Muscle layer of colon (tissue), 2 donors: ENCODE measurements around the gene PKLR.
A peak's percentile ranks its signal among the peaks of the same experiment; 100 is the strongest.
"Not testable (repeated sequence)": the region's sequence is repeated elsewhere in the genome, so short reads cannot be mapped to it uniquely, and the experiment has no call there.

Source experiments
- H3K27ac ChIP-seq: one replicate; pipeline ENCODE4 v1.7.0; 2013; ENCODE audit warnings: low read depth, mild to moderate bottlenecking, low read length, moderate library complexity
- H3K27me3 ChIP-seq, 2 donors: one replicate each; pipeline ENCODE4 v1.7.0; 2013; ENCODE audit warnings: low read length in 2 of 2, mild to moderate bottlenecking in 2 of 2; ENCODE audit not compliant: insufficient read depth in 2 of 2, control insufficient read depth in 1 of 2
- H3K36me3 ChIP-seq: one replicate; pipeline ENCODE4 v1.7.0; 2013; ENCODE audit warnings: mild to moderate bottlenecking, low read length; ENCODE audit not compliant: insufficient read depth
- H3K4me1 ChIP-seq: one replicate; pipeline ENCODE4 v1.7.0; 2013; ENCODE audit warnings: mild to moderate bottlenecking, low read length; ENCODE audit not compliant: insufficient read depth
- H3K4me3 ChIP-seq, 2 donors: one replicate each; pipeline ENCODE4 v1.7.0; 2013; ENCODE audit warnings: low read length in 2 of 2, low read depth in 1 of 2, mild to moderate bottlenecking in 1 of 2, moderate library complexity in 1 of 2
- H3K9ac ChIP-seq: one replicate; pipeline ENCODE4 v1.7.0; 2013; ENCODE audit warnings: low read length
- H3K9me3 ChIP-seq: one replicate; pipeline ENCODE4 v1.7.0; 2013; ENCODE audit warnings: mild to moderate bottlenecking, low read length
- donor health status: abdominal sarcoma.
- donor health status: Adenocarcinoma of cecum.

PKLR gene

DNA sequence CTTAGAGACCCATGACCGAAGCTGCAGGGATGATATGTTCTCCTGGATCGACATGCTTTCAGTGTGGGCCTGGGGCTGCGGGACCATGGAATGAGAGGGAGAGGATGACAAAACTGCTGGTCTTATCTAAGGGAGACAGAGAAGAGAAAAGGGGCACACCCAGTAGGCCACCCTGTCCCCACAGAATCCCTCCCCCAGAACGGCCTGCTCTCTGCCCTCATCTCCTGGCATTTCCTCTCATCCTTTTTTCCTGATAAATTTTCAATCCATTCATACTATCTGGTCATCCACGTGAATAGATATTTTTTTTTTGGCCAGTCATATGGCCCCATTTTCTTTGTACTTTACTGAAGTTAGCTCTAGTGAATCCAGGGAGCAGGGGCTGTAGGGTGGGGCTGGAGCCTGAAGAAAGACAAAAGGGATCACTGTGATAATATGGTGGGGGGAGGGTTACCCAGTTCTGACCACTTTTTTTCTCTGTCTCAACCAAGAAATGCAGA is at the start of gene PKLR:
PKLR (minus strand) TSS at position 97 of the 500 bp plus-strand sequence; CDS start at position 54, 43 bp downstream.
- Histone ChIP-seq H3K4me1 (no peaks in the 10 kb centered on the region), H3K9ac (no peak within 1 kb of the TSS), H3K27me3 (peaks cover 0 to 10% of the 10 kb centered on the region in 2 donors), H3K36me3 (no peaks in the 10 kb centered on the region), H3K9me3 (no peaks in the 10 kb centered on the region), H3K27ac (no peak within 1 kb of the TSS), H3K4me3 (no peak within 1 kb of the TSS)

DNA sequence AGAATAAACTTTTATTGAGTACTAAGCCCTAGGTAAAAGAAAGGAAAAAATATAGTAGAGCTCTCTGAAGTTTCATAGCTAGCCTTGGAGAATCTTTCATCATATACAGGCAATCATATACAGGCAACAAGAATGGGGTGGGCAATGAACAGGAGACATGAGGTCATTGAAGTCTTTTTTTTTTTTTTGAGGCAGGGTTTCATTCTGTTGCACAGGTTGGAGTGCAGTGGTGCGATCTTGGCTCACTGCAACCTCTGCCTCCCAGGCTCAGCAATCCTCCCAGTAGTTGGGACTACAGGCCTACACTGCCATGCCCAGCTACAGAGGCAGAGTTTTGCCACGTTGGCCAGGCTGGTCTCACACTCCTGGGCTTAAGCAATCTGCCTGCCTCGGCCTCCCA is 41.6 kb upstream of the PKLR start:
- Histone ChIP-seq H3K4me3 (no peak overlapping the region), H3K27me3 (no peaks in the 10 kb centered on the region), H3K9me3 (no peaks in the 10 kb centered on the region), H3K4me1 (no peaks in the 10 kb centered on the region), H3K27ac (no peak overlapping the region), H3K9ac (no peak overlapping the region), H3K36me3 (peaks cover 74% of the 10 kb centered on the region)

DNA sequence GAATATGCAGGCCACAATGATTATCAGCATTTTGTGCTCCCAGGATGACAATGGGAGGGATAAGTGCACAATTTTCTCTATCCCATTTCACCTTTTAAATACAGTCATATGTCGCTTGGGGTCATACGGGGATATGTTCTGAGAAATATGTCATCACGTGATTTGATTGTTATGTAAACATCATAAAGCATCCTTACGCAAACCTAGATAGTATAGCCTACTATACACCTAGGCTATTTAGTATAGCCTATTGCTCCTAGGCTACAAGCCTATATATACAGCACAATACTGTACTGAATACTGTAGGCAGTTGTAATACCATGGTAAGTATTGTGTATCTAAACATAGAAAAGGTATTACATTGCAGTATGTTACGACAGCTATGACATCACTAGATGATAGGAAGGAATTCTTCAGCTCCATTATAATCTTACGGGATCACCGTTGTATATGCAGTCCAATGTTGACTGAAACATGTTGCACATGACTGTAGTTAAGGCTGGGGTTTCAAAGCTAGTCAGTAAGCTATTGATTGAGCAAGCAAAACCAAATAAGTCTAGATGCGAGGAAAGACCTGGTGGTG is 38.4 kb upstream of the PKLR start:
- no peak overlapping the region for H3K27ac ChIP-seq
- no peaks in the 10 kb centered on the region for H3K4me1 ChIP-seq
- H3K36me3 ChIP-seq, result peaks cover 64% of the 10 kb centered on the region

DNA sequence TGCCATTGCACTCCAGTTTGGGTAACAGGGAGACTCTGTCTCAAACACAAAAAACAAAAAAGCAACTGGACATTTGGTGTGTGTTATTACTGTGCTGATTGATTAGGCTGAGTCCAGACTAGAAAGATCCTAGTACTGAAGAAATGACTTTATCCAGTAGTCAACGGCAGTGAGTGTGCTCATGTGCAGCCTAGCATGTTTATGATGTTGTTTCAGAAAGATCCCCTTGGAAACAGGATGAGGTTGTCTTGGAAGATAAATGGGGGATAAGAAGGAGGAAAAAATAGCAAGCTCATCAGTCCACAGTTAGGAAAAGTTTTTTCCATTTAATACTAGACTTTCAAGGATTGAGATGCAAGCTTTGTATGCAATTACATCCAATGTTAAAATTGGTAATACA is 33.7 kb upstream of the PKLR start:
- H3K27me3 ChIP-seq, result no peaks in the 10 kb centered on the region
- H3K9me3 ChIP-seq, result no peaks in the 10 kb centered on the region
- H3K36me3 ChIP-seq, result peaks cover 50% of the 10 kb centered on the region
- H3K4me3 ChIP-seq, result no peak overlapping the region
- no peak overlapping the region for H3K9ac ChIP-seq
- no peaks in the 10 kb centered on the region for H3K4me1 ChIP-seq
- H3K27ac ChIP-seq, result no peak overlapping the region

More for the DNA sequence above, 38.4 kb upstream of the PKLR start:
- Histone ChIP-seq H3K4me3 (no peak overlapping the region), H3K9me3 (no peaks in the 10 kb centered on the region), H3K27me3 (no peaks in the 10 kb centered on the region), H3K9ac (no peak overlapping the region)

DNA sequence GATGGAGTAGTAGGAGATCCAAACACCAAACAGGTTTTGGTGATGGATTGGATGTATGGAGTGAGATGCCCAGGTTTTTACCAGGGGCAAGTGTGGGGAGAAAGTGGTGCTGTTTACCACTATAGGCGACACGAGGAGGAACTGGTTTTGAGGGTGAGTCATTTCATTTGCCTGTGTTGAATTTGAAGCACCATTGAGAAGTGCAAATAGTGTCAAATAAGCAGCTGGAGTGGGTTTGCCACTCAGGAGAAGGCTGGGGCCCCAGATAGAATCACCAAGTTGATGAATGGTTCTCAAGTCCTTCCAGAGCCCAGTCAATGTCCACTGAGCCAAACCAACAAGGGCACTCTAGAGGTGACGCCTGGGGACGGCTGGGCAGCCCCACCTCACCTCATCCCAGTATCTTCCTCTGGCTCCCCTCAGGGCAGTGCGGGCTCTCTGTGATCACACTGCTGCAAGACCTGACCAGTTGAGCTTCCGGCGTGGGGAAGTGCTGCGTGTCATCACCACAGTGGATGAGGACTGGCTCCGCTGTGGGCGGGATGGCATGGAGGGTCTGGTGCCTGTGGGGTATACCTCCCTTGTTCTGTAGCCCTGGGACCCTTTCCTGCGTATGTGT is 28.9 kb upstream of the PKLR start:
- H3K27ac ChIP-seq, result no peak overlapping the region
- H3K36me3 ChIP-seq, result peaks cover 41% of the 10 kb centered on the region
- H3K9me3 ChIP-seq, result no peaks in the 10 kb centered on the region
- H3K4me1 ChIP-seq, result peaks cover 10% of the 10 kb centered on the region
- H3K9ac ChIP-seq, result no peak overlapping the region
- no peaks in the 10 kb centered on the region for H3K27me3 ChIP-seq
- H3K4me3 ChIP-seq, result no peak overlapping the region

DNA sequence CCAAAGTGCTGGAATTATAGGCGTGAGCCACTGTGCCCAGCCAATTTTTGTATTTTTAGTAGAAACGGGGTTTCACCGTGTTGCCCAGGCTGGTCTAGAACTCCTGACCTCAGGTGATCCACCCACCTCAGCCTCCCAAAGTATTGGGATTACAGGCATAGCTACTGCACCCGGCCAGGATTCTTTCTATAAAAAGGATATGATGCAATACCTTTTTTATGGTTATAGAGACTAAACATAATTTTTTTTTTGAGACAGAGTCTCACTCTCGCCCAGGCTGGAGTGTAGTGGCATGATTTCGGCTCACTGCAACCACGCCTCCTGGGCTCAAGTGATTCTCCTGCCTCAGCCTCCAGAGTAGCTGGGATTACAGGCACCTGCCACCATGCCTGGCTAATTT is 27.6 kb upstream of the PKLR start:
- H3K4me3 ChIP-seq, H3K27ac ChIP-seq, H3K27me3 ChIP-seq, H3K9me3 ChIP-seq, H3K9ac ChIP-seq: not testable (repeated sequence)
- Histone ChIP-seq H3K4me1 (peaks cover 11% of the 10 kb centered on the region), H3K36me3 (peaks cover 41% of the 10 kb centered on the region)

DNA sequence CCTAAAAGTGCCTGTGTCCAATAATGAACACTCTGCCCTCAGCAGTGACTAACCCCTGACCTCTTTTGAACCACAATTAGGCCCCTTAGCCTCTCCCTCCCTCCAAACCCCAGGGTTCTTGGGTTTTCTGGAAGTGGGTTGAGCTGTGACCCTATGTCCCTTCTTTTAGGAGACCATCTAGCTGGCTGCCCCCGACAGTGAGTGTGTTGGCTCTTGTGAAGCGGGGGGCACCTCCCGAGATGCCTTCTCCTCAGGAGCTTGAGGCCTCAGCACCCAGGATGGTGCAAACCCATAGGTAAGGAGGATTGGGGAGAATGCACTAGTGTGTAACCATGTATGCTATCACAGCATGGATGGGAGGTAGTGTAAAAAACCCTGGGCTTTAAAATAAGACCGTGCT is 26.7 kb upstream of the PKLR start:
- no peaks in the 10 kb centered on the region for H3K27me3 ChIP-seq
- H3K4me3 ChIP-seq, result no peak overlapping the region
- no peaks in the 10 kb centered on the region for H3K9me3 ChIP-seq
- peaks cover 11% of the 10 kb centered on the region for H3K4me1 ChIP-seq
- H3K9ac ChIP-seq, result no peak overlapping the region
- no peak overlapping the region for H3K27ac ChIP-seq
- H3K36me3 ChIP-seq, result peaks cover 41% of the 10 kb centered on the region

DNA sequence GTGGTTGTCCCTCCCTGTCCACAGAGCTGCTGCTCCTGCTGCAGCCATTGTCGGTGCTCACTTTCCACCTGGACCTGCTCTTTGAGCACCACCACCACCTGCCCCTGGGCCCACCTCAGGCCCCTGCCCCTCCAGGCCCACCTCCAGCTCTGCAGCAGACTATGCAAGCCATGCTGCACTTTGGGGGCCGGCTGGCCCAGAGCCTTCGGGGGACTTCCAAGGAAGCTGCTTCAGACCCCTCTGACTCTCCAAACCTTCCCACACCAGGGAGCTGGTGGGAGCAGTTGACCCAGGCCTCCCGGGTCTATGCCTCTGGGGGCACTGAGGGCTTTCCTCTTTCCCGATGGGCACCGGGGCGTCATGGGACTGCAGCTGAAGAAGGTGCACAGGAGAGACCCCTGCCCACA is 25.4 kb upstream of the PKLR start:
- Histone ChIP-seq H3K27ac (no peak overlapping the region), H3K4me1 (peaks cover 18% of the 10 kb centered on the region), H3K27me3 (no peaks in the 10 kb centered on the region)

DNA sequence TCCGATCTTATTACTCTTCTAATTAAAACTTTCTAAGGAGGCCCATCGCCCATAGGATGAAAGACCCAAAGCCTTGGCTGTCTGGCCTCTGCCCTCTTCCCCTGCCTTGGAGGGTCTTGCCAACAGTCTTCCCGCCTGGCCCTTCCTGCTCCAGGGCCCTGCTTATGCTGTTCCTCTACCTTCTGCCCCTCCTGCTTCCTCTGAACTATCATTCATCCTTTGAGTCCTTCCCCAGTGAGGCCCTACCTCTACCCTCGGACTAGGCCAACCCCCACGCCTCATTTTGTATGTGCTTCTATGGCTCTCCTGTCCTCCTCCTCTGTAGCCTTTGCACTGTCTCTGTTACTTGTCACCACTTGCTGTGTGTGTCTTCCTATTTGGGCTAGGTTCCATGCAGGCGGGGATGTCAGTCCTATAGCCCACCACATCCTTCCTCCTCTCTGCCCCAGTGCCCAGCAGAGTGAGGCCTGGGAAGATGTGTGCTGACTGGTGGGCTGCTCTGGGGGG is 24.8 kb upstream of the PKLR start:
- H3K4me3 ChIP-seq, result peak overlapping the region in 1 of 2 donors; percentile 14
- peaks cover 22% of the 10 kb centered on the region for H3K4me1 ChIP-seq
- no peaks in the 10 kb centered on the region for H3K27me3 ChIP-seq
- no peak overlapping the region for H3K9ac ChIP-seq
- no peaks in the 10 kb centered on the region for H3K9me3 ChIP-seq
- H3K36me3 ChIP-seq, result peaks cover 36% of the 10 kb centered on the region
- H3K27ac ChIP-seq, result peak overlapping the region; percentile 14

More for the DNA sequence above, 25.4 kb upstream of the PKLR start:
- Histone ChIP-seq H3K4me3 (no peak overlapping the region), H3K9ac (no peak overlapping the region), H3K9me3 (no peaks in the 10 kb centered on the region), H3K36me3 (peaks cover 41% of the 10 kb centered on the region)

DNA sequence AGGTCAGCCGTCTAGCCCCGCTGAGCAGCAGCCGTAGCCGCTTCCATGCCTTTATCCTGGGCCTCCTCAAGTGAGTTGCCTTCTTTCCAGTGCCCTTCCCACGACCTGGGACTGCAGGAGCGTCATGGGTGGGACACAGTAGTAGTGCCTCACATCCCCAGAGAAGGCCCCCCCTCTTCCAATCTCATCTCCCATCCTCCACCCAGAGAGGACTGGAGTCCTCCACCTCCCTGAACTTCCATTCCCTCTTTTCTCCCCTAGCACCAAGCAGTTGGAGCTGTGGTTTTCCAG is 24.3 kb upstream of the PKLR start:
- no peaks in the 10 kb centered on the region for H3K9me3 ChIP-seq
- H3K4me1 ChIP-seq, result peaks cover 22% of the 10 kb centered on the region
- peak overlapping the region; percentile 71 for H3K9ac ChIP-seq
- peak overlapping the region in 1 of 2 donors; percentile 57 for H3K4me3 ChIP-seq
- no peaks in the 10 kb centered on the region for H3K27me3 ChIP-seq
- peak overlapping the region; percentile 14 for H3K27ac ChIP-seq
- H3K36me3 ChIP-seq, result peaks cover 30% of the 10 kb centered on the region

DNA sequence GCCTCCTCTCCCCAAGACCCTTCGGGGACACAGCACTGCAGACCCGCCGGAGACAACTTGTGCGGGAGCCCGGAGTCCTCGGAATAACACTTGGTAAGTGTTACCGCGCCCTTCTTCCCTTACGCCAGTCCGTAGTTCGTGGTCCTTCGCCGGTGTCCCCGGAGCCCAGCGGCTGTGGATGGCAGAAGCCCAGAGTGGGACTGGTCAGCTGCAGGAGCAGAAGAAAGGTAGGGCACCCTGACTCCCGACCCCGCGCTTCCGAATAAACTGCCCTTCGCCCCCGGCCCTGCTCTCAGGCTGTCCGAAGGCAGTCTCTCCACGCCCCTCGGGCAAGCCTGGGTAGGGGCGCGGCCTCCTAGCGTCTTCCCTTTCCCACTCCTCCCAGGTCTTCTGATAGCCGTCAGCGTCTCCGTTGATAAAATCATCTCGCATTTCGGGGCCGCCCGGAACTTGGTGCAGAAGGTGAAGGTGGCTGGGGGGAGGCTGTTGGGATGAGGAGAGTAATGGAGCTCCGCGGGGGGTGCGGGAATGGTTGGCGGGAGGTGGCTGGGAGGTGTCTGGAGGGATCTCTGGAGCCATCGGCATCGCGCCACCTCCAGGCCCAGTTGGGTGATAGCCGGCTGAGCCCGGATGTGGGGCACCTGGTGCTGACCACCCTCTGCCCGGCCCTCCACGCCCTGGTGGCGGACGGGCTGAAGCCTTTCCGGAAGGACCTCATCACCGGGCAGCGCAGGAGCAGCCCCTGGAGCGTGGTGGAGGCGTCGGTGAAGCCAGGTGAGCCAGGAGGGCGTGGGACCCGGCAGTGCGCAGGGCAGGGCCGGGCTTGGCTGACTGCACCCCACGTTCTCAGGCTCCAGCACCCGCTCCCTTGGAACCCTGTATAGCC is 23.7 kb upstream of the PKLR start:
- H3K4me3 ChIP-seq, result peak overlapping the region; percentile 57 to 95
- H3K36me3 ChIP-seq, result peaks cover 25% of the 10 kb centered on the region
- H3K27ac ChIP-seq, result peak overlapping the region; percentile 98
- H3K27me3 ChIP-seq, result no peaks in the 10 kb centered on the region
- H3K4me1 ChIP-seq, result peaks cover 22% of the 10 kb centered on the region
- H3K9me3 ChIP-seq, result no peaks in the 10 kb centered on the region
- H3K9ac ChIP-seq, result peak overlapping the region; percentile 71
